ENCODE results near the gene POLG. TPM values are rescaled to one million over a fixed set of nuclear protein-coding genes. Genes with fewer than 3 reads are reported as not detected.

POLG gene
- total and polyA plus RNA-seq, 4 donors = 36.7 to 84.9 (median 45.3) TPM

DNA sequence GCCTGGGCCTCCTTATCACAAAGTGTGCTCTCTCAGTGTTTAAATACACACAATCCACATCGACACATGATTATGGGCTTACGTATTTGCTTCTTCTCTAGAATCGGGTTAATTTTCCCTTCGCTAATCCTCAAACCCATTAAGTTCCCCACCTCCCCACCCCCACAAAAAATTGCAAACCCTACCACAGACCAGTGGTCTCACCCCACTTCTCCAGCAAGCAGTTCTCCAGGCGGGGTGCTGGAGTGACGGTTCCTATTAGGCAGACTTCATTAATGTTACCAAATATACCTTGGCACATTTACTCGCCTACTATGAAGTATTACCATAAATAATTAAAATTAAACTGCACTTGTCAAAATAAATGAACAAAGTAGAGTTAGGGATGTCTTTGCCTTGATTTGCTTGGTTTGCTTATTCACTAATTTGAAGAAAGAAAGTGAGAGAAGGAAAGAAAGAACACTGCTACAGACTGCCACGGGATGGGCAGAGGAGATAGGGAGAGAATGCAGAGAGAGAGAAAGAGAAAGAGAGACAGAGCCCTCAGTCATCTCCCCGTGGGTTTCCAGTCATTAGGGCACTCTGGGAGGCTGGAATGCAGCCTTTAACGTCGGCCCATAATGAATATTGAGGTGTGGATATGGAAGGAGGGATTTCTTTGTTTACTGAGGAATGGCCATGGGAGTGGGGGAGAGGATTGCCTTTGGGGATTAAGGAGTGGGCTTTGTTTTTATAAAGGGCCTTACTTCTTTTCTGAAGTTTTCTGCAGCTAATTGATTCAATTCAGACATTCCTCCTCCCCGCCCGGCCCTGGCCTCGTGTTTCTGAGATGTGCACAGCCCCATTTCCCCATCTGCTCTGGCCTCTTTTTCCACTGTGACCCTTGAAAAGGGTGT is 39.7 kb upstream of the POLG start:
- DNase-seq (no peak), ATAC-seq (ENCODE audit: insufficient read depth, low FRiP score) (no peak)
- Histone ChIP-seq H3K9me3 (ENCODE audit: control insufficient read depth in 4 of 4, insufficient read depth in 3 of 4, low read length in 3 of 4) (peaks cover 0 to 17% (median 0%) of the 10 kb centered on the region in 4 donors), H3K27me3 (ENCODE audit: control insufficient read depth in 3 of 3, insufficient read depth in 3 of 3, low read length in 2 of 3) (peaks cover 3 to 87% (median 85%) of the 10 kb centered on the region in 3 donors), H3K36me3 (ENCODE audit: control insufficient read depth in 4 of 4, insufficient read depth in 4 of 4, low read length in 4 of 4) (no peaks in the 10 kb centered on the region), H3K9ac (ENCODE audit: insufficient read depth in 1 of 2, low read length in 2 of 2) (no peak overlapping the region), H3K4me1 (ENCODE audit: control insufficient read depth in 5 of 5, insufficient read depth in 5 of 5, low read length in 5 of 5) (peaks cover 0 to 15% (median 8%) of the 10 kb centered on the region in 5 donors), H3K4me3 (no peak overlapping the region), H3K27ac (ENCODE audit: low read depth in 1 of 2, low read length in 1 of 2) (no peak overlapping the region)
- no peak for TF ChIP-seq CTCF (IDR thresholded peaks at IDR 0.05; ENCODE audit: control extremely low read depth, extremely low read depth)
- 18 to 19% methylated on average over 14 of the region's 14 CpGs for WGBS, 2 donors

DNA sequence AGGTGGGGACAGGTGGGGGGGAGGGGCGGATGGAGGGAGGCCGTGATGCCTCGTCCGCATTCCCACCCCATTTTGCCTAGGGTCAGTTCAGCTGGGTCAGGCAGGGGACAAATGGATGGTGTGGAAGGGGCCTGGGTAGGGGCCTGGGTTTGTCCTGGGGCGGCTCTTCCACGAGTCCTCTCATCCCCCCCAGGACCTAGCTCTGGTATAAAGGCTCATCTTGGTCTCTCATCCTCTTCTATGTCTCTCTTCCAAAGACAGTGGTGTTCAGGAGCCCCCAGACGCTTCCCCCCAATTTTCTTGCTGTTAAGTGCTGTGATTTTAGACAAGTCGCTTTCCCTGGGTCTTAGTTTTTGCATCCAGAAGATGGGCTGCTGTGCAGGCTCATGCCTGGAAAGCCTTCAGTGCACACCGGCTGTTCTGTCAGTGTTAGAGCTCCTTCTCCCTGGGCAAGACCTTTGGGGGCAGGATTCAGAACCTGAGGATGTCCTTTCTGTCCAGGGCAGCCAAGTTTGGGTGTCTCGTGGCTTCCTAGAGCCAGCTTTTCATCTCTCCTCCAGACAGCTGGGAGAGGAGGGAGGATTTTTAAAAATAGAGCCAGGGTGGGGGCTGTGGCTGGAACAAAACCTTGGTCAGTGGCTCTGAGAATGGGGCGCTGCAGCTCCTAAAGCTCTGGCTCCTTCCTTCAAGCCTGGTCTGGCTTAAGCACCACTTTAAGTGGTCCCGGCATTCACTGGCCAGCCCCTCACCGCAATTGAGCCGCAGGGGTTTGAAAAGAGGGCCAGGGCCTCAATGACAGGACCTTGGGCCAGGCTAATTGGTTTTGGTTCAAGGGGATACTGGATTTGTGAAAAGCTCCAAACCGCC is 37.7 kb upstream of the POLG start:
- Histone ChIP-seq H3K9ac (ENCODE audit: insufficient read depth in 1 of 2, low read length in 2 of 2) (no peak overlapping the region), H3K4me3 (no peak overlapping the region), H3K27ac (ENCODE audit: low read depth in 1 of 2, low read length in 1 of 2) (no peak overlapping the region), H3K27me3 (ENCODE audit: control insufficient read depth in 3 of 3, insufficient read depth in 3 of 3, low read length in 2 of 3) (peaks cover 8 to 92% (median 87%) of the 10 kb centered on the region in 3 donors), H3K9me3 (ENCODE audit: control insufficient read depth in 4 of 4, insufficient read depth in 3 of 4, low read length in 3 of 4) (peaks cover 0 to 8% (median 0%) of the 10 kb centered on the region in 4 donors), H3K4me1 (ENCODE audit: control insufficient read depth in 5 of 5, insufficient read depth in 5 of 5, low read length in 5 of 5) (peaks cover 0 to 5% (median 3%) of the 10 kb centered on the region in 5 donors), H3K36me3 (ENCODE audit: control insufficient read depth in 4 of 4, insufficient read depth in 4 of 4, low read length in 4 of 4) (no peaks in the 10 kb centered on the region)
- no peak for TF ChIP-seq CTCF (IDR thresholded peaks at IDR 0.05; ENCODE audit: control extremely low read depth, extremely low read depth)
- no peak for DNase-seq
- no peak for ATAC-seq (ENCODE audit: insufficient read depth, low FRiP score)
- 12 to 20% methylated on average over 15 of the region's 15 CpGs for WGBS, 2 donors

DNA sequence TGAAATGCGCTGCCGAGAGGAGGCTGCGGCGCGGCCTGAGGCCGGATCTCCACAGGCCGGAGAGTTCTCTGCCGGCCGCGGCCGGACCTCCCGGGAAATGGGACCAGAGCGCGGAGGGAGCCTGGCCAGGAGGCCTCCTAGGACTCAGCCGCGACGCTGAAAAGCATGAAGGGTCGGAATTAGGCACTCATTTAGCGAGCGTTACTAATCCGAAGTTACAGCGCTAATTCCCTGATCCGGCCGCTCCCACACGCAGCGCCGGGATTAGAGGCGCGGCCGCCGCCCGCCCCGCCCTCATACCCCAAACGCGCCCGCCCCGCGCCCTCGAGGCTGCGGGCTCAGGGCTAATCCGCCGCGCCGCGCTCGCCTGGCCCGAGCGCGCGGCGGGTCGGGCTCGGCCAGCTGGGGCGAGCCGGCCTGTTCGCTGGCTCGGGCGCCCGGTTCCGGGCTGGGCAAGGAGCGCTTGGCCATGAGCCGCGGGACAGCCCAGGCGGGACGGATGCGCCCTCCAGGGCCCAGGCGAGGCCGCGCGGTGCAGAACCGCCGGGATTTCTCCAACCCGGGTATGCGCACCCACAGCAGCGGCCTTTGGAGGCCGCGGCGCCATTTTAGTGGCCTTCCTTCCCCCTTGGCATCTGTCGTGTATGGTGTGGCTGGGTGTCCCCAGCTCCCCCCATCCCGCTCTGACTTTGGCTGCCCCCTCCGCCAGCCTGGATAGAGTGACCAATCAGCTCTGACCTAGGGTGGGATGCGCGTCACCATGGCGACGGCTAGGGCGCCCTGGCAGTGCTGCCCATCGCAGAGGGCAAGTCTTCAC is 36.8 kb upstream of the POLG start:
- peak in 1 of 3 donors; percentile 22 for DNase-seq
- WGBS, 2 donors = 2 to 3% methylated on average over 86 to 87 of the region's 87 CpGs
- Histone ChIP-seq H3K36me3 (ENCODE audit: control insufficient read depth in 4 of 4, insufficient read depth in 4 of 4, low read length in 4 of 4) (no peaks in the 10 kb centered on the region), H3K9ac (ENCODE audit: insufficient read depth in 1 of 2, low read length in 2 of 2) (no peak overlapping the region), H3K9me3 (ENCODE audit: control insufficient read depth in 4 of 4, insufficient read depth in 3 of 4, low read length in 3 of 4) (peaks cover 0 to 12% (median 0%) of the 10 kb centered on the region in 4 donors), H3K27me3 (ENCODE audit: control insufficient read depth in 3 of 3, insufficient read depth in 3 of 3, low read length in 2 of 3) (peaks cover 11 to 92% (median 87%) of the 10 kb centered on the region in 3 donors), H3K4me1 (ENCODE audit: control insufficient read depth in 5 of 5, insufficient read depth in 5 of 5, low read length in 5 of 5) (peaks cover 0 to 10% (median 3%) of the 10 kb centered on the region in 5 donors), H3K27ac (ENCODE audit: low read depth in 1 of 2, low read length in 1 of 2) (no peak overlapping the region), H3K4me3 (no peak overlapping the region)
- peak; percentile 29 for ATAC-seq (ENCODE audit: insufficient read depth, low FRiP score)
- no peak for TF ChIP-seq CTCF (IDR thresholded peaks at IDR 0.05; ENCODE audit: control extremely low read depth, extremely low read depth)
